GM19043 (cell line): ENCODE measurements around the gene ARL4C.
A peak's percentile ranks its signal among the peaks of the same experiment; 100 is the strongest.

Source experiments
- ATAC-seq: cut with Tn5 transposase; IDR thresholded peaks from one replicate; pipeline ENCODE4 v1.9.1; 2021; ENCODE audit warnings: low read depth; ENCODE audit not compliant: unreplicated experiment

Gene ARL4C

DNA sequence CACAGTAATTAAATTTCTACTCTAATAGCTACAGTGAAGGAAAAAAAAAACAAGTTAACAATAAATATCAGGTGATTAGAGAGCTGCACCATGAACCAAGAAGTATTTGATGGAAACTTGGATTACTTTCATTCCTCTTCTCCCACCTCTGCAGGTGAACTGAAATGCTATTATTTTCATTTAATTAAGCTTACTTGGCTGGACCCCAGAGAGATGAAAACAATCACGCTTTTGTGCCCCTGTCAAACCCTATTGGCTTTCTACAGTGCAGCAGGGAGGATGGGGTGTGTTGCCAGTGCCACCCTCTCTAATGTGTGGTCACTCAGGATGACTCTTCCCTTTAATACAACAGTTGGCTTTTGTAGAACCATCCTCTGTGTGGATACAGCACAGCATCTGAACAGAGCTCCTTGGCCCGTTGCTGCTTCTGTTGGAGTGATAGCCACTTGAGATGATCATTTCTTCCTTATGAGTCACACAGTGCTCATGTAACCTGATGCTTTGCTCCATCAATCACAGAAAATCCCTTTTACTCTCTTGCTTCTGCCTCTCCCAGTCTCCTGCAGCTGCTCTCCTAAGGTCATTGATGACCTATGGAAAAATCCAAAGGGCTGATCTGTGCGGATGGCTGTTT is 5.5 kb upstream of the ARL4C start:
- ATAC-seq = no peak

DNA sequence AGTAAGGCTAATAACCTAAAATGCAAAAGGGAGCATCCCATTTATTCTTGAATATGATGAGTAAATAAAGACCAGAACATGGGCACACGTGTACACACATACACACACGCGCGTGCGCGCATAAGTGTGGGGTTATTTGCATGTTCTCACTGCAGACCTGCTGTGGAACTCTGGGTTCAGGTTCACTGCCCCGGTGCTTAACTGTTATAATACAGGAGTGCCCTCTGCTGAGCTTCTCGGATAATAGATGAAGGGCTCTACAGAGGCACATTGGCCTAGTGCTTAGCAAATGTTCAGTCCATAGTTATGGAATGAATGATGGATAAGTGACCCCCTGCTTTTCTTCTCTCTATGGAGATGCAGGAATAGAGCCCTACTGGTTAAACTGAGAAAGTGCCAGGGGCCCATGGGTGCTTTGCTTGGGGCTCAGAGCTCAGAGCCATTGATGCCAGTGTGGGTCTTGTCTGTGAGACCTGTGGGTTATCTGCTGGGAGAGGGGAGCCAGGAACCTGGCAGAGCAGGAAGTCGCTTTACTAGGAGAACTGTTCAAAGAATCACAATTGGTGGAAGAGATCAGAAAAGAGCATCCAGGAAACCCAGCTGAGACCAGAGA is 3.6 kb upstream of the ARL4C start:
- ATAC-seq = peak; percentile 55

- no peak for ATAC-seq
Measured at GRCh38 chr2:234497594-234498235, 834 bp upstream of the ARL4C start.

DNA sequence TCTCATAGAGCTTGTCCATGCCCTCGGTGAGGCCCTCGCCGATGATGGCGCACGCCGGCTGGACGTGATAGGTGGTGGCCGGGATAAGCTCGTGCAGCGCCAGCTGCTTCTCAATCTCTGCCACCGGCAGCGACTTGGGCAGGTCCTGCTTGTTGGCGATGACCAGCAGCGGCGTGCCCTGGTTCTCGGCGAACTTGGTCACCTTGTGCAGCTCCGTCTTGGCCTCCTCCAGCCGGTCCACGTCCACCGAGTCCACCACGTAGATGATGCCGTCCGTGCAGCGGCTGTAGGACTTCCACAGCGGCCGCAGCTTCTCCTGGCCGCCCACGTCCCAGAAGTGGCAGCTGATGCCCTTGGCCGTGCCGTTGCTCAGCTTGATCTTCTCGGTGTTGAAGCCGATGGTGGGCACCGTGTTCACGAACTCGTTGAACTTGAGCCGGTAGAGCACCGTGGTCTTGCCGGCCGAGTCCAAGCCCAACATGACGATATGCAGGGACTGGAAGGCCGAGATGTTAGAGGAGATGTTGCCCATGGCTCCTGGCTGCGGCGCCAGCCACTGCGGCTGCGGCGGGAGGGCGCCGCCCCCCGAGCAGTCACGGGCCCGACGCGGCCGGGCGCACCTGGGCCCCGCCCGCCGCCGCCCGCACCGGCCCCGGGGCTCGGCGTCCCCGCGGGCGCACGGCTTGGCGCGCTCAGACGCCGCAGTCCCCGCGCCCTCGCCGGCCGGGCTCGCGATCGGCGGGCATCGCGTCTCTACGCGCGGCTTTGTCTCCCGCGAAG is 636 bp downstream of the ARL4C start:
- peak; percentile 44 for ATAC-seq

GRCh38 chr2:234495251-234496054 is 1.4 kb downstream of the ARL4C start:
- ATAC-seq = no peak

GRCh38 chr2:234494361-234495250 is 2.3 kb downstream of the ARL4C start:
- ATAC-seq = no peak

- ATAC-seq = no peak
Measured at GRCh38 chr2:234493796-234494195, 3.1 kb downstream of the ARL4C start.

GRCh38 chr2:234492717-234493485 is 4.0 kb downstream of the ARL4C start:
- no peak for ATAC-seq

GRCh38 chr2:234491897-234492296 is 5.0 kb downstream of the ARL4C start:
- ATAC-seq = no peak

GRCh38 chr2:234491281-234491680 is 5.6 kb downstream of the ARL4C start:
- ATAC-seq = no peak

DNA sequence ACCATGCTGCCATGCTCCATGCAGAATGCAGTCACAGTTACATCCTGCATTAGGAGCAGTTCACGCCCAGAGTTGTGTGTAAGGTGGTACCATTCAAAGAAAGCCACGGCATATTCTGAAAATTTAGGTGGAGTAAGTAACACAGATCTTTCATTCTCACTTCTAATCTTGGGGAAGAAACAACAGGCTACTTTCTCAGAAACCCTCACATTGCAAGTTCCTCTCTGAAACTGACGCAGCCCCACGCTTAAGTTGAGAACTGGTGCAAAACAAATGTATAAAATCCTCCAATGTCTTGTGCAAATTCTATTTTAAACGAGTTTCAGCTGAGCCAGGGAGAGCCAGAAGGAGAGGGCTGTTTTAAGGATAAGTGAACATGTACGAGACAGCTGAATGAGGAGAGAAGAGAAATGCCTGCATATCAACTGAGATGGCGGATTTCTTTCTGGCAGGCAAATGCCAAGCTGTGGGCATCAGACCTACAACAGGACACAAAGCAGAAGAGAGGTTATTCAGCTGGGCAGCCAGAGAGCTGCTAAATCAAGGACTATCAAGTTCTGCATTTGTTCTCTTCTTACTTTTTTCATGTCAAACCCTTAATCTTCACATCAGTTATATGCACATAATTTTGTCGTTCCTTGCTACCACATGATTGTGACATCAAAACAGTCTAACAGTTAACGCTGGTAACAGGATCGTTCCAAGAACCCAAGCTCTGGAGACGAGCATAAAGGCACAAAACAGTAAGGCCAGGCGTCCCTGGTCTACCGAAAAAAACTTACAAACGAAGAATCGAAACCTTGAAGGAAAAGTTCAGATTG is 6.4 kb downstream of the ARL4C start:
- no peak for ATAC-seq

GRCh38 chr2:234488913-234489451 is 7.9 kb downstream of the ARL4C start:
- peak; percentile 77 for ATAC-seq

DNA sequence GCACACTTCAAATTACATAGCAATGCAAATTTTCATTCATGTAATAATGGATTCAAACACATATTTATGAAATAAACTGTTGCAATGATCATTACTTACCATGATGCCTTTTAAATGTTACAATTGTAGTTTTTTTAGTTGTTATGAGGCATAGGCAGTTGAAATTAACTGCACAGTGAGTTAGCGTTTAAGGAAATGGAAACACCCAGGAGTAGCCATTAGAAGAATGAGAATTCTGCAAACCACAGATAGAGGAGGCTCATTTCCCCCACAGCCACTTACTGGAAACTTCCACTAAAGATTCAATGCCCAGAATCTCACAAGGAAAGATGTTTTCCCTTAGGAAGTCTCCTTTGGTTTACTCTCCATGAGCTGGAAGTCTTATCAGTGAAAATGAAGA is 8.4 kb downstream of the ARL4C start:
- no peak for ATAC-seq

- ATAC-seq = no peak
Measured at GRCh38 chr2:234487356-234487755, 9.5 kb downstream of the ARL4C start.

DNA sequence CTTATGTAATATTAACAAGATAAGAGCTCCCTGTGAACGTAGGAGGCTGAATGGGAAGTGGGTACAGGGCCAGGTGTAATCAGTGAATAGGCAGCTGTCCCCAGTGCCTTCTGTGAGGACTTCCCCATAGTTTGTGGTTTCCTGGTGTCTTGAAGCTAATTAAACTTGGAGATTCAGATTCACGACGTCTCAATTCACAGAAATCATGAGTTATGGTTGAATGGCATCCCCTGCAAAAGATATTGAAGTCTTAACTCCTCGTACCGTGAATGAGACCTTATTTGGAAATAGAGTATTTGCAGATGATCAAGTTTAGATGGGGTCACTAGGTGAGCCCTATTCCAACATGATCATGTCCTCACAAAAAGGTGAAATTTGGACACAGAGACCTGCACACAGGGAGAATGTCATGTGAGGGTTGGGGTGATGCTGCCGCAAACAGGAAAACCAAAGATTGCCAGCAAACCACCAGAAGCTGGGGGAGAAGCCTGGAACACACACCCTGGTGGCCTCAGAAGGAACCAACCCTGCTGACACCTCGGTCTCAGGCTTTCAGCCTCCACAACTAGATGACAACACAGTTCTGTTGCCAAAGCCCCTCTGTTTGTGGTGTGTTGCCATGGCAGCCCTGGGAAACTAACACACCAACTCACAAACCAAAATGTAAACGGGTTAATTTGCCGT is 13.2 kb downstream of the ARL4C start:
- ATAC-seq = peak; percentile 57

DNA sequence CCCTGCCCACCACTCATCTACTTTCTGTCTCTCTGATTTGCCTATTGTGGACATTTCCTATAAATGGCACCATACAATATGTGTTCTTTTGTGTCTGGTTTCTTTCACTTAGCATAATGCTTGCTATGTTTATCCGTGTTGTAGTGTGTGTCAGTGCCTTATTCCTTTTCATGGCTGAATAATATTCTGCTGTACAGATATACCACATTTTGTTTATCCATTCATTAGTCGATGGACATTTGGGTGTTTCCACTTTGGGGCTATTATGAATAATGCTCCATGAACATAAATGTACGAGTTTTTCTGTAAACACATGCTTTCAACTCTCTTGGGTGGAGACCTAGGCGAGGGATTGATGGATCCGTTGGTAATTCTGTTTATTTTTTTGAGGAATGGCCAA is 15.6 kb downstream of the ARL4C start:
- ATAC-seq = no peak

GRCh38 chr2:234480337-234480736 is 16.5 kb downstream of the ARL4C start:
- no peak for ATAC-seq
